ENCODE measurements around the gene ESD. TPM values are rescaled to one million over a fixed set of nuclear protein-coding genes. Genes with fewer than 3 reads are reported as not detected.

The ESD gene
- total RNA-seq (100 to 1,000 TPM; 155 to 158 TPM), polyA plus RNA-seq (ENCODE audit: insufficient read length in 2 of 2) (100 to 1,000 TPM; 149 to 164 TPM)
- long read RNA-seq, donor 1, transcript ESD-202 (10 exons, 1,192 nt) = major isoform, 44 of 90 reads
- long read RNA-seq, donor 1, partial matches to known transcripts = 32 of 90 reads
- long read RNA-seq, donor 1, other reads (novel, unspliced or antisense) = 13 of 90 reads
- long read RNA-seq, donor 2, transcript ESD-202 (10 exons, 1,192 nt) = major isoform, 20 of 36 reads
- long read RNA-seq, donor 2, partial matches to known transcripts = 7 of 36 reads
- long read RNA-seq, donor 2, other reads (novel, unspliced or antisense) = 9 of 36 reads
- long read RNA-seq, donor 3, transcript ESD-202 (10 exons, 1,192 nt) = major isoform, 24 of 37 reads
- long read RNA-seq, donor 3, partial matches to known transcripts = 5 of 37 reads
- long read RNA-seq, donor 3, other reads (novel, unspliced or antisense) = 8 of 37 reads
- long read RNA-seq, donor 4, transcript ESD-202 (10 exons, 1,192 nt) = major isoform, 78 of 160 reads
- long read RNA-seq, donor 4, partial matches to known transcripts = 44 of 160 reads
- long read RNA-seq, donor 4, other reads (novel, unspliced or antisense) = 38 of 160 reads

DNA sequence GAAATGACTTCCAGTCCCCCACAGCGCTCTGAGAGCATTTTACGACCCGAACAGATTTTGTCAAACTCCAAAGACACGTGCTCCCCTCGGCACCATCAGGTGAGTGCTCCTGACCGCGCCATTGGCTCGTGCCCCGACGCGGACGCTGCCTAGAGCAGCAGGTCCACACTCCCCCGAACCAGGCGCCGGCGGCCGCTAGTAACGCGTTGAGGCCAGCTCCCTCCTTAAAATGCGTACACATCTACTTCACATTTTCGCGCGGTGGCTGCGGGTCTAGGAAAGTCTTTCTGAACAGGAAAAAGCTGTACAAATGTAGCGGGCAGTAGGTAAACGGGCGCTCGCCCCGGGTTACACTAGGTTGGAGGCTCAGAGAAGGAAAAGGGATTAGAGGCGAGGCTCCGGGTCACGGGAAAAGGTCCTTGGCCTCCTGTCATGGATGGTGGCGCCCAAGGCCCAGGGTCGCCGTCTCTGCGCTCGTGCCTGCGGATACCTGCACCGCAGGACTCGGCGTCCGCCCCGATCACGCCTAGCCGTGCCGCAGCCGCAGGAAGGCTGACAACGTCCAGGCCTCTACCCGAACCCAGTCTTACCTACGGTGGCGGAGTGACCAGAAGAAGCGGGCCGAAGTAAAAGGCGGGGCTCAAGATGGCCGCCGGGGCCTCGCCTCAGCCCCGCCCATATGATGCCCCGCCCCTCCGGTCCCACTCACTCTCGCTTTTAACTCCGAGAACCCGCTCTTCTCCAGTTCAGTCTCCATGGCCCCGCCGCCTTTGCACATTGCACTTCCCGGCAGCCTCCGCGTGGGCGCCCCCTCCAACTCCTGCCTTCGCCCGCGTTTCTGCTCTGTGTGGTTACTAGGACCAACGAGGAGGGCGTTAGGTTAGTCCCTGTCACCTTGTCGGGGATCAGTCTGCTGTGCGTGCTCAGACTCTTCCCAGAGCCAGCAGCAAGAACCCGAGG, at the start of gene ESD:
Gene ESD (minus strand): TSS at position 647 of the 960 bp plus-strand sequence. CDS start 5,748 bp downstream, outside the sequence.
- H3K27ac ChIP-seq (ENCODE audit: low read depth, low read length) = peak within 1 kb of the TSS; percentile 90
- under 1% methylated on average over 73 of the region's 77 CpGs for WGBS (ENCODE audit: insufficient coverage)
- H3K9me3 ChIP-seq (ENCODE audit: control insufficient read depth, insufficient read depth, low read length) = no peaks in the 10 kb centered on the region
- peak; percentile 84 to 98 (median 88) for DNase-seq (ENCODE audit: low read depth in 4 of 6, low spot score in 6 of 6)
- no peaks in the 10 kb centered on the region for H3K27me3 ChIP-seq (ENCODE audit: control insufficient read depth, insufficient read depth, low read length)
- H3K4me1 ChIP-seq (ENCODE audit: control insufficient read depth, insufficient read depth, low read length) = peaks cover 18% of the 10 kb centered on the region
- peak within 1 kb of the TSS; percentile 82 for H3K4me3 ChIP-seq (ENCODE audit: low read depth, low read length)
- no peaks in the 10 kb centered on the region for H3K36me3 ChIP-seq (ENCODE audit: control insufficient read depth, insufficient read depth, low read length)

GRCh38 chr13:46846726-46847125, 49.8 kb upstream of the ESD start:
- no peak overlapping the region for H3K4me3 ChIP-seq (ENCODE audit: low read depth, low read length)
- no peaks in the 10 kb centered on the region for H3K4me1 ChIP-seq (ENCODE audit: control insufficient read depth, insufficient read depth, low read length)
- peak in 1 of 6 donors; percentile 17 for DNase-seq (ENCODE audit: low read depth in 4 of 6, low spot score in 6 of 6)
- H3K27me3 ChIP-seq (ENCODE audit: control insufficient read depth, insufficient read depth, low read length) = no peaks in the 10 kb centered on the region
- no peaks in the 10 kb centered on the region for H3K36me3 ChIP-seq (ENCODE audit: control insufficient read depth, insufficient read depth, low read length)
- no peaks in the 10 kb centered on the region for H3K9me3 ChIP-seq (ENCODE audit: control insufficient read depth, insufficient read depth, low read length)
- H3K27ac ChIP-seq (ENCODE audit: low read depth, low read length) = no peak overlapping the region
- WGBS (ENCODE audit: insufficient coverage) = 69% methylated on average over 2 of the region's 2 CpGs

GRCh38 chr13:46845146-46845545, 48.2 kb upstream of the ESD start:
- no peak overlapping the region for H3K27ac ChIP-seq (ENCODE audit: low read depth, low read length)
- 88% methylated on average over 2 of the region's 2 CpGs for WGBS (ENCODE audit: insufficient coverage)
- H3K4me1 ChIP-seq (ENCODE audit: control insufficient read depth, insufficient read depth, low read length) = no peaks in the 10 kb centered on the region
- DNase-seq (ENCODE audit: low read depth in 4 of 6, low spot score in 6 of 6) = no peak
- no peaks in the 10 kb centered on the region for H3K27me3 ChIP-seq (ENCODE audit: control insufficient read depth, insufficient read depth, low read length)
- H3K9me3 ChIP-seq (ENCODE audit: control insufficient read depth, insufficient read depth, low read length) = no peaks in the 10 kb centered on the region
- no peak overlapping the region for H3K4me3 ChIP-seq (ENCODE audit: low read depth, low read length)
- H3K36me3 ChIP-seq (ENCODE audit: control insufficient read depth, insufficient read depth, low read length) = no peaks in the 10 kb centered on the region

DNA sequence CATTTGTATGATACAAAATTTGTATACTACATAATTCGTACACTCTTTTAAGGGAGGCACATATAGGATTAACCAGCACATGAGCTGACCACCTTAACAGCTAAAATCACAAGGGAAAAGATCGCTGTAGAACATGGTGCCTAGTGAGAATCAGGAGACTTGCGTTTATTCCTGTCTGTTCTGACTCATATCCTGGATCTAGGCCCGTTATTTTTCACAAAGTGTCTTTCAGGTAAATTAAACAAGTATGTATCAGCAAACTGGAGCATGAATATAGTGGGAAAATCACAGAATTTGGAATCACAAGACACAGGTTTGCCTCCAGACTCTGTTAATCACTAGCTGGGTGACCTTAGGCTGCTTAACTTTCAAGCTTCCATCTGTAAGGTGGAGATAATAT, 47.5 kb upstream of the ESD start:
- Histone ChIP-seq H3K27ac (ENCODE audit: low read depth, low read length) (no peak overlapping the region), H3K4me3 (ENCODE audit: low read depth, low read length) (no peak overlapping the region), H3K36me3 (ENCODE audit: control insufficient read depth, insufficient read depth, low read length) (no peaks in the 10 kb centered on the region), H3K4me1 (ENCODE audit: control insufficient read depth, insufficient read depth, low read length) (no peaks in the 10 kb centered on the region), H3K27me3 (ENCODE audit: control insufficient read depth, insufficient read depth, low read length) (no peaks in the 10 kb centered on the region), H3K9me3 (ENCODE audit: control insufficient read depth, insufficient read depth, low read length) (no peaks in the 10 kb centered on the region)
- no peak for DNase-seq (ENCODE audit: low read depth in 4 of 6, low spot score in 6 of 6)
- no CpG with 5 or more reads among the region's 4 CpGs for WGBS (ENCODE audit: insufficient coverage)

DNA sequence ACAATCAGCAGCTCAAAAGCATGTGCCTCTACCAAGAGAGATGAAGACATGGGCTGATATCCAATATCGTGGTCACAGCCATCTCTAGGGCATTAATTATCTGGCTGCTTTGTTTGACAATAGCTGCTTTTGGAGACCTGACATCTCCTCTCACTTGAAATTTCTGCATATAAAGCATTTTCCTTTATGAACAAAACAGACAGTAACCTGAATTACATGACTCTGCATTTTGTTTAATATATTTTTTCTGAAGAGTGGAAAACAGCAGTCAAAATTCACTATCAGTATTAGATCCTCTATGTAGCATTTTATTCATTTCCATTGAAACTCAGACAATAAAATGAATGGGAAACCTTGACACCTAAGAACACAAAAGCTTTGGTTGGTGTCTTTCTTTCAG, 42.4 kb upstream of the ESD start:
- peak in 1 of 6 donors; percentile 21 for DNase-seq (ENCODE audit: low read depth in 4 of 6, low spot score in 6 of 6)
- H3K27me3 ChIP-seq (ENCODE audit: control insufficient read depth, insufficient read depth, low read length) = no peaks in the 10 kb centered on the region
- H3K36me3 ChIP-seq (ENCODE audit: control insufficient read depth, insufficient read depth, low read length) = no peaks in the 10 kb centered on the region
- no peak overlapping the region for H3K27ac ChIP-seq (ENCODE audit: low read depth, low read length)
- 0% methylated on average over 1 of the region's 1 CpG for WGBS (ENCODE audit: insufficient coverage)
- no peaks in the 10 kb centered on the region for H3K4me1 ChIP-seq (ENCODE audit: control insufficient read depth, insufficient read depth, low read length)
- no peak overlapping the region for H3K4me3 ChIP-seq (ENCODE audit: low read depth, low read length)
- H3K9me3 ChIP-seq (ENCODE audit: control insufficient read depth, insufficient read depth, low read length) = no peaks in the 10 kb centered on the region

- no peak overlapping the region for H3K27ac ChIP-seq (ENCODE audit: low read depth, low read length)
- peak in 2 of 6 donors; percentile 18 to 74 for DNase-seq (ENCODE audit: low read depth in 4 of 6, low spot score in 6 of 6)
These were observed 37.7 kb upstream of the ESD start for GRCh38 chr13:46834657-46835056.

GRCh38 chr13:46831588-46832194, 34.7 kb upstream of the ESD start:
- Histone ChIP-seq H3K4me3 (ENCODE audit: low read depth, low read length) (no peak overlapping the region), H3K36me3 (ENCODE audit: control insufficient read depth, insufficient read depth, low read length) (no peaks in the 10 kb centered on the region), H3K27me3 (ENCODE audit: control insufficient read depth, insufficient read depth, low read length) (no peaks in the 10 kb centered on the region), H3K9me3 (ENCODE audit: control insufficient read depth, insufficient read depth, low read length) (no peaks in the 10 kb centered on the region), H3K4me1 (ENCODE audit: control insufficient read depth, insufficient read depth, low read length) (no peaks in the 10 kb centered on the region), H3K27ac (ENCODE audit: low read depth, low read length) (no peak overlapping the region)
- peak; percentile 38 to 95 (median 68) for DNase-seq (ENCODE audit: low read depth in 4 of 6, low spot score in 6 of 6)
- WGBS (ENCODE audit: insufficient coverage) = no CpG with 5 or more reads among the region's 5 CpGs

More at GRCh38 chr13:46834657-46835056, 37.7 kb upstream of the ESD start:
- Histone ChIP-seq H3K4me1 (ENCODE audit: control insufficient read depth, insufficient read depth, low read length) (no peaks in the 10 kb centered on the region), H3K27me3 (ENCODE audit: control insufficient read depth, insufficient read depth, low read length) (no peaks in the 10 kb centered on the region), H3K9me3 (ENCODE audit: control insufficient read depth, insufficient read depth, low read length) (no peaks in the 10 kb centered on the region), H3K4me3 (ENCODE audit: low read depth, low read length) (no peak overlapping the region), H3K36me3 (ENCODE audit: control insufficient read depth, insufficient read depth, low read length) (no peaks in the 10 kb centered on the region)
- 70% methylated on average over 5 of the region's 6 CpGs for WGBS (ENCODE audit: insufficient coverage)

GRCh38 chr13:46830405-46831005, 33.5 kb upstream of the ESD start:
- no peak for DNase-seq (ENCODE audit: low read depth in 4 of 6, low spot score in 6 of 6)
- Histone ChIP-seq H3K36me3 (ENCODE audit: control insufficient read depth, insufficient read depth, low read length) (no peaks in the 10 kb centered on the region), H3K27me3 (ENCODE audit: control insufficient read depth, insufficient read depth, low read length) (no peaks in the 10 kb centered on the region), H3K9me3 (ENCODE audit: control insufficient read depth, insufficient read depth, low read length) (no peaks in the 10 kb centered on the region), H3K4me1 (ENCODE audit: control insufficient read depth, insufficient read depth, low read length) (no peaks in the 10 kb centered on the region), H3K4me3 (ENCODE audit: low read depth, low read length) (no peak overlapping the region), H3K27ac (ENCODE audit: low read depth, low read length) (no peak overlapping the region)

- H3K4me1 ChIP-seq (ENCODE audit: control insufficient read depth, insufficient read depth, low read length) = no peaks in the 10 kb centered on the region
- no peak overlapping the region for H3K27ac ChIP-seq (ENCODE audit: low read depth, low read length)
- DNase-seq (ENCODE audit: low read depth in 4 of 6, low spot score in 6 of 6) = no peak
- H3K27me3 ChIP-seq (ENCODE audit: control insufficient read depth, insufficient read depth, low read length) = no peaks in the 10 kb centered on the region
- no peaks in the 10 kb centered on the region for H3K9me3 ChIP-seq (ENCODE audit: control insufficient read depth, insufficient read depth, low read length)
- no peak overlapping the region for H3K4me3 ChIP-seq (ENCODE audit: low read depth, low read length)
- no CpG with 5 or more reads among the region's 2 CpGs for WGBS (ENCODE audit: insufficient coverage)
- no peaks in the 10 kb centered on the region for H3K36me3 ChIP-seq (ENCODE audit: control insufficient read depth, insufficient read depth, low read length)
These were observed 25.6 kb upstream of the ESD start for GRCh38 chr13:46822551-46822950.
